Measurements from ENCODE around the gene GLI3.

GLI3 gene

GRCh38 chr7:42269161-42269560 lies 32.2 kb upstream of the GLI3 start:
- ATAC-seq (ENCODE audit: insufficient read depth, low read depth) (peak; percentile 82), DNase-seq (no peak)
- Histone ChIP-seq H4K20me1 (ENCODE audit: insufficient read depth, low read length) (no peaks in the 10 kb centered on the region), H3K27ac (ENCODE audit: low read length) (no peak overlapping the region), H2AFZ (ENCODE audit: low read depth, low read length) (no peak overlapping the region), H3K4me2 (ENCODE audit: insufficient read depth, low read length) (peak overlapping the region; percentile 21; the same call in 1 of the 2 replicates), H3K4me3 (ENCODE audit: low read depth in 1 of 2, low read length in 2 of 2) (no peak overlapping the region), H3K4me1 (ENCODE audit: insufficient read depth, low read length) (peaks cover 11% of the 10 kb centered on the region), H3K9ac (ENCODE audit: low read depth, low read length) (no peak overlapping the region), H3K79me2 (ENCODE audit: insufficient read depth, low read length) (no peaks in the 10 kb centered on the region), H3K36me3 (ENCODE audit: insufficient read depth, low read length) (no peaks in the 10 kb centered on the region), H3K9me3 (ENCODE audit: insufficient read depth, low read length, severe bottlenecking) (no peaks in the 10 kb centered on the region), H3K27me3 (ENCODE audit: insufficient read depth, low read length, poor library complexity) (no peaks in the 10 kb centered on the region)
- TF ChIP-seq EZH2 (IDR thresholded peaks at IDR 0.05; ENCODE audit: borderline replicate concordance, low read depth, low read length, severe bottlenecking) = no peak
- TF ChIP-seq, protein P1, sequence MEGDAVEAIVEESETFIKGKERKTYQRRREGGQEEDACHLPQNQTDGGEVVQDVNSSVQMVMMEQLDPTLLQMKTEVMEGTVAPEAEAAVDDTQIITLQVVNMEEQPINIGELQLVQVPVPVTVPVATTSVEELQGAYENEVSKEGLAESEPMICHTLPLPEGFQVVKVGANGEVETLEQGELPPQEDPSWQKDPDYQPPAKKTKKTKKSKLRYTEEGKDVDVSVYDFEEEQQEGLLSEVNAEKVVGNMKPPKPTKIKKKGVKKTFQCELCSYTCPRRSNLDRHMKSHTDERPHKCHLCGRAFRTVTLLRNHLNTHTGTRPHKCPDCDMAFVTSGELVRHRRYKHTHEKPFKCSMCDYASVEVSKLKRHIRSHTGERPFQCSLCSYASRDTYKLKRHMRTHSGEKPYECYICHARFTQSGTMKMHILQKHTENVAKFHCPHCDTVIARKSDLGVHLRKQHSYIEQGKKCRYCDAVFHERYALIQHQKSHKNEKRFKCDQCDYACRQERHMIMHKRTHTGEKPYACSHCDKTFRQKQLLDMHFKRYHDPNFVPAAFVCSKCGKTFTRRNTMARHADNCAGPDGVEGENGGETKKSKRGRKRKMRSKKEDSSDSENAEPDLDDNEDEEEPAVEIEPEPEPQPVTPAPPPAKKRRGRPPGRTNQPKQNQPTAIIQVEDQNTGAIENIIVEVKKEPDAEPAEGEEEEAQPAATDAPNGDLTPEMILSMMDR (IDR thresholded peaks at IDR 0.05; ENCODE audit: borderline replicate concordance, extremely low read depth, low read length, poor library complexity, severe bottlenecking) = no peak

- H3K4me1 ChIP-seq (ENCODE audit: insufficient read depth, low read length) = peaks cover 11% of the 10 kb centered on the region
- no peak for ATAC-seq (ENCODE audit: insufficient read depth, low read depth)
- DNase-seq = no peak
- no peaks in the 10 kb centered on the region for H3K79me2 ChIP-seq (ENCODE audit: insufficient read depth, low read length)
- no peaks in the 10 kb centered on the region for H3K9me3 ChIP-seq (ENCODE audit: insufficient read depth, low read length, severe bottlenecking)
- H3K9ac ChIP-seq (ENCODE audit: low read depth, low read length) = no peak overlapping the region
- no peaks in the 10 kb centered on the region for H4K20me1 ChIP-seq (ENCODE audit: insufficient read depth, low read length)
- no peaks in the 10 kb centered on the region for H3K27me3 ChIP-seq (ENCODE audit: insufficient read depth, low read length, poor library complexity)
- no peak for TF ChIP-seq EZH2 (IDR thresholded peaks at IDR 0.05; ENCODE audit: borderline replicate concordance, low read depth, low read length, severe bottlenecking)
- TF ChIP-seq, protein P1 (IDR thresholded peaks at IDR 0.05; ENCODE audit: borderline replicate concordance, extremely low read depth, low read length, poor library complexity, severe bottlenecking) = no peak
- H3K27ac ChIP-seq (ENCODE audit: low read length) = no peak overlapping the region
- H2AFZ ChIP-seq (ENCODE audit: low read depth, low read length) = no peak overlapping the region
- no peak overlapping the region for H3K4me3 ChIP-seq (ENCODE audit: low read depth in 1 of 2, low read length in 2 of 2)
- H3K4me2 ChIP-seq (ENCODE audit: insufficient read depth, low read length) = no peak overlapping the region
- H3K36me3 ChIP-seq (ENCODE audit: insufficient read depth, low read length) = no peaks in the 10 kb centered on the region
These were observed 27.7 kb upstream of the GLI3 start for GRCh38 chr7:42264702-42265101.

GRCh38 chr7:42263971-42264370 lies 27.0 kb upstream of the GLI3 start:
- Histone ChIP-seq H4K20me1 (ENCODE audit: insufficient read depth, low read length) (no peaks in the 10 kb centered on the region), H3K36me3 (ENCODE audit: insufficient read depth, low read length) (no peaks in the 10 kb centered on the region), H2AFZ (ENCODE audit: low read depth, low read length) (no peak overlapping the region), H3K27ac (ENCODE audit: low read length) (no peak overlapping the region), H3K79me2 (ENCODE audit: insufficient read depth, low read length) (no peaks in the 10 kb centered on the region), H3K27me3 (ENCODE audit: insufficient read depth, low read length, poor library complexity) (no peaks in the 10 kb centered on the region), H3K9me3 (ENCODE audit: insufficient read depth, low read length, severe bottlenecking) (no peaks in the 10 kb centered on the region), H3K4me1 (ENCODE audit: insufficient read depth, low read length) (peaks cover 4% of the 10 kb centered on the region), H3K9ac (ENCODE audit: low read depth, low read length) (no peak overlapping the region), H3K4me3 (ENCODE audit: low read depth in 1 of 2, low read length in 2 of 2) (no peak overlapping the region), H3K4me2 (ENCODE audit: insufficient read depth, low read length) (no peak overlapping the region)
- DNase-seq (no peak), ATAC-seq (ENCODE audit: insufficient read depth, low read depth) (no peak)
- TF ChIP-seq, protein P1 (IDR thresholded peaks at IDR 0.05; ENCODE audit: borderline replicate concordance, extremely low read depth, low read length, poor library complexity, severe bottlenecking) = no peak
- no peak for TF ChIP-seq EZH2 (IDR thresholded peaks at IDR 0.05; ENCODE audit: borderline replicate concordance, low read depth, low read length, severe bottlenecking)

DNA sequence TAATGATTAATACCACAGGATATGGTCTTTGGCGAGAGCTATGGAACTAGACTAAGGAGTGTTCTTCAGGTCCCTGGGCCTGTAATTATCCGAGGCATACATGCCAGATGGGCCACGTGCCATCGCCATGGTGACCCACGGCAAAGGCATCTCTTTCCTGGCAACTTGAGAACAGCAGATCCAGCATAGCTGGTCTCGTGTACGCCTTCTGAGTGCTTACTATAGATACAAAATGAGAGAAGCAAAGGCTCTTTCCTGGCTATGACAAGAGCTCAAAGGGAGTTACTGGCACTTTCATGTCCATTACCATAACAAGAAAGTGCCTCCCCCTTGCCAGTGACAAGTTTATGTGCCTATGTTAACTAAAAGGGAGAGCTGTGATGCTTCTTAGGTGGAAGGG lies 26.0 kb upstream of the GLI3 start:
- H2AFZ ChIP-seq (ENCODE audit: low read depth, low read length) = no peak overlapping the region
- H3K9ac ChIP-seq (ENCODE audit: low read depth, low read length) = no peak overlapping the region
- H3K9me3 ChIP-seq (ENCODE audit: insufficient read depth, low read length, severe bottlenecking) = no peaks in the 10 kb centered on the region
- no peak overlapping the region for H3K27ac ChIP-seq (ENCODE audit: low read length)
- TF ChIP-seq, protein P1 (IDR thresholded peaks at IDR 0.05; ENCODE audit: borderline replicate concordance, extremely low read depth, low read length, poor library complexity, severe bottlenecking) = no peak
- TF ChIP-seq EZH2 (IDR thresholded peaks at IDR 0.05; ENCODE audit: borderline replicate concordance, low read depth, low read length, severe bottlenecking) = no peak
- H4K20me1 ChIP-seq (ENCODE audit: insufficient read depth, low read length) = no peaks in the 10 kb centered on the region
- H3K4me2 ChIP-seq (ENCODE audit: insufficient read depth, low read length) = no peak overlapping the region
- no peaks in the 10 kb centered on the region for H3K36me3 ChIP-seq (ENCODE audit: insufficient read depth, low read length)
- H3K27me3 ChIP-seq (ENCODE audit: insufficient read depth, low read length, poor library complexity) = no peaks in the 10 kb centered on the region
- H3K79me2 ChIP-seq (ENCODE audit: insufficient read depth, low read length) = no peaks in the 10 kb centered on the region
- ATAC-seq (ENCODE audit: insufficient read depth, low read depth) (no peak), DNase-seq (no peak)
- H3K4me1 ChIP-seq (ENCODE audit: insufficient read depth, low read length) = no peaks in the 10 kb centered on the region
- no peak overlapping the region for H3K4me3 ChIP-seq (ENCODE audit: low read depth in 1 of 2, low read length in 2 of 2)

Data from DND-41 (cell line).